Hematopoietic multipotent progenitor cell treated with erythropoietin and hydrocortisone succinate and interleukin-3 and kit ligand, for 6 days (in vitro differentiated cells): Measurements from ENCODE around the gene PGM1.
A peak's percentile ranks its signal among the peaks of the same experiment; 100 is the strongest.

Source experiments
- DNase-seq: peaks from one replicate; pipeline ENCODE4 v3.0.0-alpha.2; 2015

Gene PGM1

GRCh38 chr1:63601463-63601862, 8.3 kb downstream of the PGM1 start:
- DNase-seq: no peak

GRCh38 chr1:63601912-63602311, 8.7 kb downstream of the PGM1 start:
- no peak for DNase-seq

DNA sequence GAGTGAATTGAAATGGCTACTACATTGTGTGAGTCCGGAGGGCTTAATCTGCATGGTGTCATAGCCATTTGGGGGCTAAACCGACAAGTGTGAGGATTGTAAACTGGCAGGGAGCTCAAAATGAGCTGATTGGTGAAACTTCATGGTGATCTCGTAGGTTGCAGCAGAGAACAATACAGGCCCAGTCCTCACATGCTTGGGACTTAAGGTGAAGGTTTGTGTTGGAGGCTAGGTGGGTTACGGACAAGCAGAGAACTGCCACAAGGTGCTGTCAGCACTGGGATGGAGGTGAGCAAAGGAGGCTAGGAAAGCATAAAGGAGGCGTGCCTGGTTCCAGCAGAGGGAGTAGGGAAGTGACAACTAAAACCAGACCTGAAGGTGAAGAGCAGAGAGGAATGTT, 9.4 kb downstream of the PGM1 start:
- DNase-seq: no peak

GRCh38 chr1:63603810-63604209, 10.6 kb downstream of the PGM1 start:
- no peak for DNase-seq

GRCh38 chr1:63607322-63607721, 14.1 kb downstream of the PGM1 start:
- DNase-seq: no peak

DNA sequence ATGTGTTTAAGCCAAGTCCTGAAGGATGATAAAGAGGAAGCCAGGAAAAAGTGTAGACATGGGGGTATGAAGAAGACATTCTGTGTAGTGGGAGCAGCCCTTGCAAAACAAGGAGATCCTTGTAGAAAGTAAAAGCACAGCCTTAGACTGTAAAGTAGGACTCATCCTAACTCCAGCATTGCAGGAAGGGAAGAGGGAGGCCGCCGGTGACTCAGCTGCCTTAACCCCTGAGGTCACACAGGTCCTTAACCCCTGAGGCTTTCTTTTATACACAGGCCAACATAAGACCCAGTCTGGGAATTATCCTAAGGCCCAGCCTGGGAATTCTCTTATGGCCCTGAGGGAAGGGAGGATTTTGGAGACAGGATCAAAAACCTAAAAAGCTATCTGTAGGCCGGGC, 18.0 kb downstream of the PGM1 start:
- no peak for DNase-seq

- no peak for DNase-seq
Measured at GRCh38 chr1:63612564-63612963, 19.4 kb downstream of the PGM1 start.

DNA sequence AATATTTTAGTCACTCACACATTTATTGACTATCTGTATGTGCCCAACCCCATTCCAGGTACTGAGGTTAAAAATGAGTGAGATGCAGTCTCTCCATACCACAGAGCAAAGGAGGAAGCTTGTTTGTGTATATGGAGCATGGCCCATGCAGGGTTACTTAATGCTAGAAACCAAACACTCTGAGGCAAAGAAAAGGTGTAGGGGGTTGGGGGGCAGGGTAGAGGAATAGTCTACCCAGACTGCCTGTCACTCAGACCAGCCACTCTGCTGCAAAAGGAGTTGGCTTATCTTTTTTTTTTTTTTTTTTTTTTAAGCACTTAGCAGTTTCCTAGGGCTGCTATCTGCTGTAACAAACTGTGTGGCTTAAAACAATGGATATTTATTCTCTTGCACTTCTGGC, 19.8 kb downstream of the PGM1 start:
- peak; percentile 21 for DNase-seq

DNA sequence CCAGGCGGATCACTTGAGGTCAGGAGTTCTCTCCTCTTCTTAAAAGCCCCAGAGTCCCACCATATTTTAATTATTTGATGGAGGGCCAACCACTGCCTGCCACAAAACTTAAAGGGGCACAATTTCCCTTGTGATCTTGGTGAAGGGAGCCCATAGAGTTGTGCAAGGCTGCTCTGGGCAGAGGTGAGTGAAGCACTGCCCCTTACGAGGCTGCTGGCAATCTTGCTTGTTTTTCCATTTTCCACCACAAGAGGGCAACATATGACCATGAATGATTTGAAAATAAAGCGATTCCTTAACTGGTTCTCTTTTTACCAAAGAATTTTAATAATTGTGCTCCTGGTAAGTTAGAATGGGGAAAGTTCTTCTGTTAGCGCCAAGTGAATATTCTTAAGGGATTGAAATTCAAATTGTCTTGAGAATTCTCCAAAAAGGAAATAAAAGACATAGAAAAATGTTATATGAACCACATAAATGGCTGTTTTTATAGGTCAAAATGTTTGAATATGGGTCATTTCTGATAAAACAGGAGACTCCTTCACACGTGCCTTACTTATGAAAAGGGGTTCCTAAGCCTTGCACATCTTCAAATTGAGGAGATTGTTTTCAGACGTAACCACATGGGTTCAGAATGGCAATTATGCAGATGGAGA, 22.7 kb downstream of the PGM1 start:
- peak; percentile 81 for DNase-seq

GRCh38 chr1:63617450-63617849, 24.2 kb downstream of the PGM1 start:
- no peak for DNase-seq

DNA sequence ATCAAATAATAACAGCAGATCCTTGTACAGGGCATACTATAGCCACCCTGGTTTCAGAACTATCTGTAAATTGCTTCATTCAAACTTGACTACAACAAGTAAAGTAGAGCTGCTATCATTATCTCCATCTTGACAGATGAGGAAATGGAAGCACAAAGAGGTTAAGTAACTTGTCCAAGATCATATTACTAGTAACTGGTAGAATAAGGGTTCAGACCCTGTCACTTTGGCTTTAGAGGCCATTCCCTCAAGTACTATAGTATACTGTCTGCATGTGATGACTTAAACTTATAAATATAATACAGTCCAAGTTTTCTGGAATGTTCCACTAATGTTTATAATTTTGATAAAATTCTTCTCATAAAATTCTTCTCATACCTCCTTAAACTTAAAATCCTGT, 24.8 kb downstream of the PGM1 start:
- peak; percentile 47 for DNase-seq

DNA sequence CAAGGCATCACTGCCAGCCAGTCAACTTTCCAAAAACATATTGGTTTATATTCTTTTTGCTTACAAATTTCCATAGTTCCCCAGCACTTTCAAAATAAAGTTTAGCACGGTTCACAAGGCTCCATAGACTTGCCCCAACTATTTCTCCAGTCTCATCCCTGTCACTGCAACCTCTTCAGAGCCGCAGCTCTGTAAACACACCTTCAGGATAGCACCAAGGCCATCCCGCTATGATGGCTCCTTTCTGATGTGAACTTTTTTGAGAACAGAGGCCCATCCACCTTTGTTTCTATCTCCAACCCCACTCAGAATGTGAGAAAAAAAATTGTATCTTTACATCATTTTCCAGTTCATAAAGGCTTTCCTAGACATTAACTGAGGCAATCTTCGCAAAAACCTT, 26.3 kb downstream of the PGM1 start:
- no peak for DNase-seq

- no peak for DNase-seq
Measured at GRCh38 chr1:63620671-63621070, 27.5 kb downstream of the PGM1 start.

DNA sequence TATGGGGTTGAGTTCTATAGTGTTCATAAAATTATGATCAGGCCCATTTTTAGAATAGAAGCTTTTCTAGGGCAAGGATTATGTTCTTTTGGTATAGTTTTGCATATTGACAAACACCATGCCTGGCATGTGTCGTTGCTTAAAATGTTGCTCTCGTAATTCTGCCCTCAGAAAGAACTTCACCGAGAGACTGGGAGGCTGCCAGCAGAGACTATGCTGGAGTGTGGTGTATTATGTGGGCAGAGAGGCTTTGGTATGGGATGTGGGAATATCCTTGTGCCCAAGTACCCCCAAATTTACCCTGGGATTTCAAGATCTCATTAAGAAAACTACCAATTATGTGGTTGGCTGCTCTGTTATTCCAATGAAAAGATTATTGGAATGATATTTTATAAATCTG, 27.9 kb downstream of the PGM1 start:
- DNase-seq: no peak

DNA sequence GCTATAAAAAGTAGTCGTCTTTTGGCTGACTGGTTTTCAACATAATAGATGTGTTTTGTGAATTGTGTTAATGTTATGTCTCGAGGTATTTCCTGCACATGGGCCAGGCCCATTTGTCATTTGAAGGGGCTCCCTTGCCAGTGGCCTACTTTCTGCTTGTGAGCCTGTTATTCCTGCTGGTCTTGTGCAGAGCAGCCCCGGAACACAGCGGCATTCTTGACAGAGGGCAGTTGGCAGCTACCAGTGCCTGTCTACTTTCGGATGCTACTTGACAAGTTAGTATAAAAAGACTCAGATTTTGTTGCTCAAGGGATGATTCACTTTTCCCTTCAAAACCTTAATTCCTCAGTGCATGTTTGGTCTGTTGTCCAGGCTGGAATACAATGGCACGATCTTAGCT, 28.5 kb downstream of the PGM1 start:
- DNase-seq: no peak

- no peak for DNase-seq
Measured at GRCh38 chr1:63622849-63623566, 29.8 kb downstream of the PGM1 start.

DNA sequence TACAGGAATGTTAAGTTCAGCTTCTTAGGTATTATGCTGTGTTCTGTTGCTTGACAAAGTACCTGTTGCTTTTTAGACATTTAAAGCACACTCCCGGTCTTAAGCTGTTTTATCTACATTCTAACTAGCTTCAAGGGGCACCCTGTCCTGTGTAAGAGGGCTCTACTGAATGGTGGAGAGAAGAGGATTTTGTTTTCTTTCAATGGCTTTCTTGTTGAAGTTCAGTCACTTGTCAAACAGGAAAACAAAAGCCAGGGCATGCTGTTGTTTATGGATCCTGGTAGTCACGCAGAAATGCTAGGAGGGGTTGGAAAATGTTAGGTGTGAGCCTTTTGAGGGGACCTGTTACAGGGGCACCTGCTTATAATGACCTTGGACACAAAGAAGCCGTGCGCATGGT, 30.7 kb downstream of the PGM1 start:
- no peak for DNase-seq

DNA sequence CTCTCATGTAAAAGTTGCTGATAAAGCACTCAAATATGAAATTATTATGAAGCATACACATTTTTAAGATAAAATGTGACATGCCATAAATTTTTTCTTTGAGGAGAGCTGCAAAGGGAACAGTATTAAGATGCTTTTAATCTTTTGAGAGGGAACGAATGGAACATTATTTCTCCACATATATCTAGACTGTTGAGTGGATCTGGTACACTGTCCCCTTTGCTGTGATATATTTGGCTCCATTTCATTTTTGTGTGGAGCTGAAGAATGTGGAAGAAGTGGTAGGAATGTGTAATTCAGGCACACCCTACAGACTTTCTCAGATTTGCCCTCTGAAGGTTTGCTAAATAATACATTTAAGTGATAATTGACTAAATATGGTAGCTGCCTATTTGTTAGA, 31.7 kb downstream of the PGM1 start:
- no peak for DNase-seq

DNA sequence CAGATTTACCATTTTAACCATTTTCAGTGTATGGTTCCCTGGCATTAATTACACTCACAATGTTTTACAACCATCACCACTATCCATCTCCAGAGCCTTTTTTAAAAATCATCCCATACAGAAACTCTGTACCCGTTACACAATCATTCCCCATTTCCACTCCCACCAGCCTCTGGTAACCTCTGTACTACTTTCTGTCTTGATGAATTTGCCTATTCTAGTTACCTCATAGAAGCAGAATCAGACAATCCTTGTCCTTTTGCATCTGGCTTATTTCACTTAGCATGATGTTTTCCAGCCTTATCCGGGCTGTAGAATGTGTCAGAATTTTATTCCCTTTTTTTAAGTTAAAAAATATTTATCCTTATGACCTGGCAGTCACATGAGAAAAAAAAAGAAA, 33.0 kb downstream of the PGM1 start:
- no peak for DNase-seq

DNA sequence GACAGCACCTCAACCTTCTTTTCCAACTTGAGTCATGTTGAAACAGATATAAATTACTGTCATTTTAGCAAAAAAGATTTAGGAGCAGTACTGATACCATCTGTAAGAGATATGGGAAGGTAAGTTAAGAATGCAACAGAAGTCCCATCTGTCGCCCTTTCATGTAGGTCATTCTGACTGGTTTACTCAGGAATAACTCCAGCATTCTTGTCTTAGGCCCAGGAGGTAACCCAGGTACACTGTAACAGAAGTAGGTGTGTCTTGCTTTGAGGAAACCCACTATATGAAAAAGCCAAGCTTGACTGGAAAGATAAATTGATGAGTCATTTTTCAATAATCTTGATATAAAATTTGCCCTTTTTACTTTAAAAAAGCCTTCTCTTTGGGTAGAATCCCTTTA, 35.4 kb downstream of the PGM1 start:
- no peak for DNase-seq

DNA sequence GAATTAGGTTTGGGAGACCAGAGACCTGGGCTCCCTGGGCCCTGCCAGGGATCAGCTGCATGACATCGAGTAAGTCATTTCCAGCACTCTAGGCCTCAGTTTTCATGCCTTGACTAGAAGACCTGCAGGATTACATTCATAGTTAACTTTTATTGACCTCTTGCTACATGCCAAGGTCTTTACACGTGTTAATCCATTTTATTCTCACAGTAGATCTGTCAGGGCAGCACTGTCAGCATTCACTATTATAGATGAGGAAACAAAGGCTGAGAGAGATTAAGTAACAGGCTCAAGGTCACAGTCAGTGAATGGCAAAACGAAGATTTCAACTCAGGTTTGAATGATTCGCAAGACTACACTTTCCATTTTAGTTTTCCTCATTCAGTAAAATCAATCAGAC, 37.0 kb downstream of the PGM1 start:
- no peak for DNase-seq

DNA sequence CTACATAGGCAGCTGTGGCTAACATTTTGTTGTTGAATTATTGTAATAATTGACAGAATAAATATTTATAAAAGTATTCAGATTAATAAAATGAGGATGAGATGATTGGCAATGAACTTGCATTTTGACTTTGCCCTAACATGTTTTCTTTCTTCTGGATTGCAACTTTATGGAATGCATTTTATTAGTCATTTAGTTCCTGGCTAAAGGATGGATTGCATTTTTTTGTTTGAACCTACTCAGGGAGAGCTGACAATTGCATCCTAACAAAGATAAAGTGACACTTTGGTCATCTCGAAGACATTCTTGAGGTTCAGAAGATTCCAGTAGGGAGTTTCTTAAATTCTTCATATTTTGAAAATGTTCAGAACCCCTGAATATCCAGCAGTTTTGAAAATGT, 37.5 kb downstream of the PGM1 start:
- DNase-seq: no peak

GRCh38 chr1:63632110-63632509, 38.9 kb downstream of the PGM1 start:
- DNase-seq: no peak

GRCh38 chr1:63633281-63633680, 40.1 kb downstream of the PGM1 start:
- no peak for DNase-seq

DNA sequence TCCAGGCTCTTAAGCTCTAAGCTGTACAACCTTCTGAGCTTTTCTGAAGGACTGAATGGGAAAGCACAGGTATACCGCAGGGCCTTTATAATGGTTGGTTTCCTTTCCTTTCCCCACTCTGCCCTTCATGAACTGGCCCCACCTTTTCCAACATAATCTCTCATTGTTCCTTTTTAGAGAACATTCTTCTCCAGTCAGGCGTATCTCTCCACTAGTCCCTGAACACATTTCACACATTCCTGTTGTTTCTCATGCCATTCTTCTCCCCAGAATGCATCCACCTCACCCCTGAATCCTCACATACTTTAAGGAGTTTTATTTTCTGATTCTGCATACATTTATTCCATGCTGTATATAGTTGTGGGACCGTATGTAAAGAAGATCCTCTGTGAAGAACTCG, 41.3 kb downstream of the PGM1 start:
- DNase-seq: no peak
